ENCODE data around the gene IL1R2.

DNA sequence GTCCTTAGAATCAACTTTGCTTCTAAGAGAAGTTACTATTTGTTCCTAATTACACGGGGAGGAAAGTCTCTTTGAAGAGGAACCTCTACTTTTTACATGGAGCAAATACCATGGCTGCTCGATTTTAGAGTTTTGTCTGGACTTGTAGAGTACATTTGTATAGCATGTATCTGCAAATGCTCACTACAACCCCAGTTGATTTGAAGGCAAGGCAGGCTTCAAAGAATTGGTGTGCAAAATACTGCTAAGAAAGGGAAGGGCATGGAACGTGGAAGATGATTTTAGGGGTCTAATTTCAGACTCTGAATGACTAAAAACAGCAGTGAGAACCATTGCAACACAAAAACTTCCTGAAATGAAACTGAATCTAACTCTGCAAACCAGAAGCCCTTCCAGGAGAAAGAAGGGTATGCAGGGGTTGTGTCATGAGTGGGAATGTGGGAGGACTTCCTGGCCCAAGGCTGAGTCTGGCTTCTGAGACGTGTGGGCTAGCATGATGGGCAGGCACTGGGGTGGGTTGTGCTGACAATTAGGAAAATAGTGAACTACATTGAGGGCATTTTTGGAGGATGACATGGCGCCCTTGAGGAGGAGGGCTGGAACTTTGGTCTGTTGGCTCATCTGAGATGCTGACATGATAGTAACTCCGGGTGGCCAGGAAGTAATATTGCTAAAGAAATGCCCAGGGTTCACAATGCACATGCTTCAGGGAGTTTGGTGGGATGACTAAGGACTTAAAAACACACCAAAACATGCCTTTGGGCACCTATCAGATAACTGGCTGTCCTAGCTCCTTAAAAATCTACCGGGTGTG lies 18.9 kb upstream of the IL1R2 start:
- TF ChIP-seq, protein P1, sequence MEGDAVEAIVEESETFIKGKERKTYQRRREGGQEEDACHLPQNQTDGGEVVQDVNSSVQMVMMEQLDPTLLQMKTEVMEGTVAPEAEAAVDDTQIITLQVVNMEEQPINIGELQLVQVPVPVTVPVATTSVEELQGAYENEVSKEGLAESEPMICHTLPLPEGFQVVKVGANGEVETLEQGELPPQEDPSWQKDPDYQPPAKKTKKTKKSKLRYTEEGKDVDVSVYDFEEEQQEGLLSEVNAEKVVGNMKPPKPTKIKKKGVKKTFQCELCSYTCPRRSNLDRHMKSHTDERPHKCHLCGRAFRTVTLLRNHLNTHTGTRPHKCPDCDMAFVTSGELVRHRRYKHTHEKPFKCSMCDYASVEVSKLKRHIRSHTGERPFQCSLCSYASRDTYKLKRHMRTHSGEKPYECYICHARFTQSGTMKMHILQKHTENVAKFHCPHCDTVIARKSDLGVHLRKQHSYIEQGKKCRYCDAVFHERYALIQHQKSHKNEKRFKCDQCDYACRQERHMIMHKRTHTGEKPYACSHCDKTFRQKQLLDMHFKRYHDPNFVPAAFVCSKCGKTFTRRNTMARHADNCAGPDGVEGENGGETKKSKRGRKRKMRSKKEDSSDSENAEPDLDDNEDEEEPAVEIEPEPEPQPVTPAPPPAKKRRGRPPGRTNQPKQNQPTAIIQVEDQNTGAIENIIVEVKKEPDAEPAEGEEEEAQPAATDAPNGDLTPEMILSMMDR (IDR thresholded peaks at IDR 0.05): no peak
- TF ChIP-seq POLR2A (IDR thresholded peaks at IDR 0.05) (no peak), POLR2AphosphoS5 (IDR thresholded peaks at IDR 0.05) (no peak)
